HG03159 (cell line): ENCODE data around the gene LIG3.
A peak's percentile ranks its signal among the peaks of the same experiment; 100 is the strongest.
"Not testable (repeated sequence)": the region's sequence is repeated elsewhere in the genome, so short reads cannot be mapped to it uniquely, and the experiment has no call there.

Source experiments
- ATAC-seq: cut with Tn5 transposase; IDR thresholded peaks from one replicate; pipeline ENCODE4 v1.9.1; 2021; ENCODE audit warnings: mild to moderate bottlenecking, moderate library complexity; ENCODE audit not compliant: unreplicated experiment

The LIG3 gene

GRCh38 chr17:34980353-34980680, at the start of gene LIG3:
Gene LIG3 (plus strand): TSS chr17:34980512. CDS start chr17:34983006, 2,494 bp downstream.
- ATAC-seq: peak; percentile 72

- ATAC-seq: not testable (repeated sequence)
Measured at GRCh38 chr17:34950780-34951179, 29.5 kb upstream of the LIG3 start.

- no peak for ATAC-seq
Measured at GRCh38 chr17:34958438-34958837, 21.9 kb upstream of the LIG3 start.

- ATAC-seq: peak; percentile 87
Measured at GRCh38 chr17:34961093-34961911, 19.0 kb upstream of the LIG3 start, which contains the start of the genes CCT6B and ZNF830. Gene CCT6B (minus strand): TSS chr17:34961460. CDS start chr17:34961393, 67 bp downstream. Gene ZNF830 (plus strand): TSS chr17:34961540. CDS start chr17:34961567, 27 bp downstream.

- no peak for ATAC-seq
Measured at GRCh38 chr17:34974179-34974578, 6.1 kb upstream of the LIG3 start.

- no peak for ATAC-seq
Measured at GRCh38 chr17:34974794-34975785, 5.2 kb upstream of the LIG3 start.

- ATAC-seq: no peak
Measured at GRCh38 chr17:34979153-34979552, 1.2 kb upstream of the LIG3 start.

GRCh38 chr17:34979650-34980352, 511 bp upstream of the LIG3 start:
- no peak for ATAC-seq

- ATAC-seq: peak; percentile 72
Measured at GRCh38 chr17:34980681-34981537, 597 bp downstream of the LIG3 start.

GRCh38 chr17:34981538-34982241, 1.4 kb downstream of the LIG3 start:
- no peak for ATAC-seq

GRCh38 chr17:34987232-34987631, 6.9 kb downstream of the LIG3 start:
- ATAC-seq: no peak

- ATAC-seq: no peak
Measured at GRCh38 chr17:34988644-34989043, 8.3 kb downstream of the LIG3 start.

GRCh38 chr17:34989473-34989872, 9.2 kb downstream of the LIG3 start:
- no peak for ATAC-seq

GRCh38 chr17:34990921-34991365, 10.6 kb downstream of the LIG3 start:
- ATAC-seq: no peak

GRCh38 chr17:34991606-34992005, 11.3 kb downstream of the LIG3 start:
- ATAC-seq: no peak

- ATAC-seq: no peak
Measured at GRCh38 chr17:34993031-34993430, 12.7 kb downstream of the LIG3 start.

- ATAC-seq: no peak
Measured at GRCh38 chr17:34996422-34997285, 16.3 kb downstream of the LIG3 start.

- no peak for ATAC-seq
Measured at GRCh38 chr17:34997355-34997862, 17.1 kb downstream of the LIG3 start.
